Breast epithelium (tissue), 4 donors: ENCODE results near the gene CYP4F22. TPM values are rescaled to one million over a fixed set of nuclear protein-coding genes. Genes with fewer than 3 reads are reported as not detected.

Experiments
- DNase-seq, 2 donors: peaks; one replicate each; pipeline ENCODE4 v3.0.0-alpha.2; 2019; ENCODE audit warnings: low spot score in 2 of 2
- H3K27ac ChIP-seq, 2 donors: fragments of 200-600 bp; sonication (generic) in 1 of 2; one replicate each; pipeline ENCODE4 v1.5.1; 2016 to 2019; ENCODE audit warnings: mild to moderate bottlenecking in 1 of 2
- H3K27me3 ChIP-seq, 2 donors: fragments of 200-600 bp; sonication (generic) in 1 of 2; one replicate each; pipeline versions ENCODE4 v1.5.1 to v1.6.0; 2017 to 2019; ENCODE audit warnings: control low read depth in 1 of 2, mild to moderate bottlenecking in 1 of 2
- H3K36me3 ChIP-seq: fragments of 200-600 bp; one replicate; pipeline ENCODE4 v1.5.1; 2019
- H3K4me1 ChIP-seq, 2 donors: fragments of 200-600 bp; sonication (generic); one replicate each; pipeline ENCODE4 v1.5.1; 2016 to 2019; ENCODE audit warnings: control low read depth in 1 of 2
- H3K4me3 ChIP-seq, 3 donors: fragments of 200-600 bp; sonication (generic); 1 replicate in 2 of 3; 2 replicates in 1 of 3; pipeline ENCODE4 v1.5.1; 2016 to 2019; ENCODE audit warnings: mild to moderate bottlenecking in 3 of 3, moderate library complexity in 2 of 3
- H3K9me3 ChIP-seq, 2 donors: fragments of 200-600 bp; sonication (generic) in 1 of 2; one replicate each; pipeline ENCODE4 v1.5.1; 2016 to 2019; ENCODE audit warnings: control low read depth in 1 of 2
- CTCF ChIP-seq, 3 donors: fragments of 450-650 bp; IDR thresholded peaks; one replicate each; pipeline ENCODE4 v1.5.1; 2016 to 2017; ENCODE audit warnings: antibody characterized with exemption in 3 of 3, mild to moderate bottlenecking in 3 of 3, moderate library complexity in 3 of 3
- POLR2A ChIP-seq: fragments of 450-650 bp; IDR thresholded peaks from one replicate; pipeline ENCODE4 v1.6.1; 2016; ENCODE audit warnings: antibody characterized with exemption, mild to moderate bottlenecking, moderate library complexity
- POLR2AphosphoS5 ChIP-seq, 3 donors: sonication (generic); formaldehyde crosslinking; IDR thresholded peaks; one replicate each; pipeline ENCODE4 v1.6.1; 2017; ENCODE audit warnings: antibody characterized with exemption in 3 of 3
- intact Hi-C: fragments of 100-400 bp; cut with DNase I; formaldehyde crosslinking; loops from one replicate; pipeline ENCODE4 v1.15.1; 2023; ENCODE audit warnings: low total_unique reads
- total RNA-seq, 3 donors: library from RNA; depleted of rRNA; stranded (reverse); fragments of >200 nt; gene quantifications; one replicate each; pipeline ENCODE4 v1.1.0, GENCODE V29; 2016

CYP4F22 gene
- total RNA-seq, 3 donors from 2014 or later, result 8.8 to 26.9 (median 9.4) TPM

- Histone ChIP-seq H3K4me3 (no peak overlapping the region), H3K27me3 (peaks cover 0 to 22% of the 10 kb centered on the region in 2 donors), H3K36me3 (no peaks in the 10 kb centered on the region), H3K4me1 (no peaks in the 10 kb centered on the region), H3K9me3 (peaks cover 0 to 11% of the 10 kb centered on the region in 2 donors), H3K27ac (no peak overlapping the region)
- no peak for TF ChIP-seq POLR2AphosphoS5 (IDR thresholded peaks at IDR 0.05)
- no peak for TF ChIP-seq POLR2A
- TF ChIP-seq CTCF (IDR thresholded peaks at IDR 0.05), result no peak
- DNase-seq, result no peak
- intact Hi-C loops, result no loop called here
Observed at GRCh38 chr19:15539638-15540037, 31.3 kb downstream of the CYP4F22 start.

GRCh38 chr19:15540435-15540834 lies 32.1 kb downstream of the CYP4F22 start:
- Histone ChIP-seq H3K36me3 (no peaks in the 10 kb centered on the region), H3K9me3 (peaks cover 0 to 11% of the 10 kb centered on the region in 2 donors), H3K4me3 (no peak overlapping the region), H3K4me1 (no peaks in the 10 kb centered on the region), H3K27ac (no peak overlapping the region), H3K27me3 (peaks cover 0 to 16% of the 10 kb centered on the region in 2 donors)
- TF ChIP-seq POLR2AphosphoS5 (IDR thresholded peaks at IDR 0.05) (no peak), CTCF (IDR thresholded peaks at IDR 0.05) (no peak), POLR2A (no peak)
- intact Hi-C loops, result no loop called here
- no peak for DNase-seq

- no peak for DNase-seq
- TF ChIP-seq POLR2AphosphoS5 (IDR thresholded peaks at IDR 0.05) (no peak), POLR2A (no peak), CTCF (IDR thresholded peaks at IDR 0.05) (no peak)
- Histone ChIP-seq H3K27me3 (peaks cover 0 to 8% of the 10 kb centered on the region in 2 donors), H3K9me3 (no peaks in the 10 kb centered on the region), H3K4me1 (no peaks in the 10 kb centered on the region), H3K27ac (no peak overlapping the region), H3K4me3 (no peak overlapping the region), H3K36me3 (no peaks in the 10 kb centered on the region)
- intact Hi-C loops, result no loop called here
Observed at GRCh38 chr19:15544283-15544682, 36.0 kb downstream of the CYP4F22 start.

GRCh38 chr19:15544970-15545369 lies 36.6 kb downstream of the CYP4F22 start:
- Histone ChIP-seq H3K4me3 (no peak overlapping the region), H3K27me3 (peaks cover 0 to 8% of the 10 kb centered on the region in 2 donors), H3K4me1 (no peaks in the 10 kb centered on the region), H3K27ac (no peak overlapping the region), H3K9me3 (no peaks in the 10 kb centered on the region), H3K36me3 (no peaks in the 10 kb centered on the region)
- TF ChIP-seq POLR2AphosphoS5 (IDR thresholded peaks at IDR 0.05) (no peak), CTCF (IDR thresholded peaks at IDR 0.05) (no peak)
- intact Hi-C loops, result no loop called here
- no peak for DNase-seq

- no peaks in the 10 kb centered on the region for H3K9me3 ChIP-seq
- TF ChIP-seq POLR2A (no peak), CTCF (IDR thresholded peaks at IDR 0.05) (no peak)
- no peak overlapping the region for H3K4me3 ChIP-seq
- H3K36me3 ChIP-seq, result no peaks in the 10 kb centered on the region
- H3K27me3 ChIP-seq, result peaks cover 0 to 12% of the 10 kb centered on the region in 2 donors
- intact Hi-C loops, result no loop called here
- DNase-seq, result no peak
- H3K4me1 ChIP-seq, result no peaks in the 10 kb centered on the region
- no peak overlapping the region for H3K27ac ChIP-seq
Observed at GRCh38 chr19:15548648-15549047, 40.3 kb downstream of the CYP4F22 start.
